GM12874 (cell line): Measurements from ENCODE around the gene TPSD1.

Experiments used
- TF ChIP-seq, protein P1 (sequence below): IDR thresholded peaks from 2 replicates; pipeline ENCODE4 v1.5.1; 2011; ENCODE audit warnings: low read depth, mild to moderate bottlenecking, control low read depth, low read length, moderate library complexity; ENCODE audit not compliant: insufficient read depth

TPSD1 gene

DNA sequence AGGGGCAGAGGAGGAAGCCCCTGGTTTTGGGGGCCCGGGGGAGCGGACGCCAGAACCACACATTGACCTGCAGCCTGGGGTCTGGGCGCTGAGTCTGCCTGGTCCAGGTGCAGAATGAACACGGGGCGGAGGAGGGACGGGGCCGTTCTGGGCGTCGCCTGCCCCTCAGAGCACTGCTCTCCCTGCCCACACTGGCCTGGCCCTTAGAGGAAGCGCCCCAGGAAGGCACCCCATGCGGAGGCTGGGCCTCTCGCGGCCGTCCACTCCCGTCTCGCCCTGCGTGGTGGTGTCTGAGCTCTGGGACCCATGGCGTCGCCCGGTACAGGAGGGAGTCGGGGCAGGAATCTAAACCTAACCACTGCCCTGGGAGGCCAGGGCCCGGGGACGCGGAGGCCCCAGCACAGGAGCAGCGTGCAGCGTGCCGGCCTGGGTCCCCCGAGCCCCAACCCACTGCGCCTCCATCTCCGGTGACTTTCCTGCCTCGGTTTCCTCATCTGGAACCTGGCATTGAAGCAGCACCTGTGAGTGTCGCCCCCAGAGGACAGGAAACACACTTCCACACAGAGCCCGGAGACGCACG lies 4.3 kb downstream of the TPSD1 start:
- TF ChIP-seq, protein P1, sequence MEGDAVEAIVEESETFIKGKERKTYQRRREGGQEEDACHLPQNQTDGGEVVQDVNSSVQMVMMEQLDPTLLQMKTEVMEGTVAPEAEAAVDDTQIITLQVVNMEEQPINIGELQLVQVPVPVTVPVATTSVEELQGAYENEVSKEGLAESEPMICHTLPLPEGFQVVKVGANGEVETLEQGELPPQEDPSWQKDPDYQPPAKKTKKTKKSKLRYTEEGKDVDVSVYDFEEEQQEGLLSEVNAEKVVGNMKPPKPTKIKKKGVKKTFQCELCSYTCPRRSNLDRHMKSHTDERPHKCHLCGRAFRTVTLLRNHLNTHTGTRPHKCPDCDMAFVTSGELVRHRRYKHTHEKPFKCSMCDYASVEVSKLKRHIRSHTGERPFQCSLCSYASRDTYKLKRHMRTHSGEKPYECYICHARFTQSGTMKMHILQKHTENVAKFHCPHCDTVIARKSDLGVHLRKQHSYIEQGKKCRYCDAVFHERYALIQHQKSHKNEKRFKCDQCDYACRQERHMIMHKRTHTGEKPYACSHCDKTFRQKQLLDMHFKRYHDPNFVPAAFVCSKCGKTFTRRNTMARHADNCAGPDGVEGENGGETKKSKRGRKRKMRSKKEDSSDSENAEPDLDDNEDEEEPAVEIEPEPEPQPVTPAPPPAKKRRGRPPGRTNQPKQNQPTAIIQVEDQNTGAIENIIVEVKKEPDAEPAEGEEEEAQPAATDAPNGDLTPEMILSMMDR: no peak

DNA sequence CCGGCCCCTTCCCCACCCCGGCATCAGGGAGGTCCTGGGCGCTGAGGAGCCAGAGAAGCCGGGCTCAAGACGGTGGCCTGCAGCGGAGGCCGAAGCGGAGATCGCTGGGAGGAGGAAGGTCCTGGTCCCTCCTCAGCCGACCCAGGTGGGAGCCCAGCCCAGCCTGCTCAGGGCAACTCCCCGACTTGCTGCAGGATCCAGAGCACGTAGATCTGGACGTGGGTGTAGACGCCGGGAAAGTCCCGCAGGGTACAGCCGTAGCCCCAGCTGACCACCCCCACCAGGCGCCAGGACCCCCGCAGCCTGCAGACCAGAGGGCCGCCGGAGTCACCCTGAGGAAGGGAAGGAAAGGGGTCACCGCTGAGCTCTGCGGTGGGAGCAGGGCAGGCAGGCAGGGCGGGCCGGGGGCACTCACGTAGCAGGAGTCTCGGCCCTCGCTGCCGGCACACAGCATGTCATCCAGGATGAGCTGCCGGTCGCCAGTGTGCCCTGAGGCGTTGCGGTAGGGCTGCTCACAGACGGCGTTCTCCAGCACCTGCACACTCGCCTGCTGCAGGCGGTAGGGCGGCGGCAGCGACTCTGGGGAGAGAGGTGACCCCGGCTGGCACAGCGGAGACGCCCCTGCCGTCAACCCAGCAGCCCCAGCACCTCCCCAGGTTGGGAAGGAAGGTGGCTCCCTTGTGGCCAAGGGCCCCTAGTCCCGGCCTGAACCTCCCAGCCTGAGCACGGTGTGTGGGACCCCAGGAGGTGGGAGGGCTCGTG lies 5.4 kb downstream of the TPSD1 start:
- TF ChIP-seq, protein P1: no peak

DNA sequence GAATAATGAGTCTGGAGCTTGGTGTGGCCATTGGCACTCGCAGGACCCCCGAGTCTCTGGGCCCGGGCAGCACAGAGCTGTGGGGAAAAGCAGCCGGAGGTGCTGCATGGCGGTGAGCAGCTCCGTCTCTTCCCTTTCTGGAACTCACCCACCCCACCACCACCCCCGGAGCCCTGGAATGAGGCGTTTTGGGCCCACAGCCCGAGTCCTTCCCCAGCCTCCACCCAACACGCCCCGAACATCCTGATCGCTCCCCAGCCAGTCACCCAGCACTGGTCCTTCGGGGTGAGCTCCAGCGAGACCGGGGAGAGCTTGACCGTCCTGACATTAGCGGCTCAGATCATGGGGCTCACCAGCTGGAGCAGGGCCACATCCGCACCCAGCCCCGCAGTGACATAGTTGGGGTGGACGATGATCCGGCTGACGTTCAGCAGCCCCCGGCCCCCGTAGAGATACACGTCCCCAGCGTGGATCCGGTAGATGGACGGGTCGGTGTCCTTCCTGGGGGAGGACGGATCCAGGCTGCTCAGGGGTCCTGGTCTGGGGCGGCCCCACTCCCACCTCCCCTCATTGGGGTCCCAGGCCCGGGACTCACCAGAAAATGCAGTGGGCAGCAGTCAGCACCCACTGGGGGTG lies 6.5 kb downstream of the TPSD1 start:
- TF ChIP-seq, protein P1: no peak

DNA sequence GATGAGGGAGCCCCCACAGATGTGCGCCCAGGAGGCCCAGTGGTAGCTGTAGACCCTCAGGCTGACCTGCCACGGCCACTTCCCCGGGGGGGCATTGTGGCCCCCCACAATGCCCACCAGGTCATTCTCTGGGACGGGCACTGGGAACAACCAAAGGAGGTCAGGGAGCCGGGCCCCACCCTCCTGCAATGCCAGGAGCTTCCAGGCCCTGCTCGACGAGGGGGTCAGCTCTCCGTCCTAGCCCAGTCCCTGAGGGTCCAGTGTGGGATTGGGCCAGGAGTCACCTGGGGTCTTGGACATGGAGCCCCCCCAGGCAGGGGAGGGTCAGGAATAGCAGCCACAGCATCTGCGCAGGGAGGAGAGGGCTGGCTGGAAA lies 7.0 kb downstream of the TPSD1 start:
- TF ChIP-seq, protein P1: no peak

DNA sequence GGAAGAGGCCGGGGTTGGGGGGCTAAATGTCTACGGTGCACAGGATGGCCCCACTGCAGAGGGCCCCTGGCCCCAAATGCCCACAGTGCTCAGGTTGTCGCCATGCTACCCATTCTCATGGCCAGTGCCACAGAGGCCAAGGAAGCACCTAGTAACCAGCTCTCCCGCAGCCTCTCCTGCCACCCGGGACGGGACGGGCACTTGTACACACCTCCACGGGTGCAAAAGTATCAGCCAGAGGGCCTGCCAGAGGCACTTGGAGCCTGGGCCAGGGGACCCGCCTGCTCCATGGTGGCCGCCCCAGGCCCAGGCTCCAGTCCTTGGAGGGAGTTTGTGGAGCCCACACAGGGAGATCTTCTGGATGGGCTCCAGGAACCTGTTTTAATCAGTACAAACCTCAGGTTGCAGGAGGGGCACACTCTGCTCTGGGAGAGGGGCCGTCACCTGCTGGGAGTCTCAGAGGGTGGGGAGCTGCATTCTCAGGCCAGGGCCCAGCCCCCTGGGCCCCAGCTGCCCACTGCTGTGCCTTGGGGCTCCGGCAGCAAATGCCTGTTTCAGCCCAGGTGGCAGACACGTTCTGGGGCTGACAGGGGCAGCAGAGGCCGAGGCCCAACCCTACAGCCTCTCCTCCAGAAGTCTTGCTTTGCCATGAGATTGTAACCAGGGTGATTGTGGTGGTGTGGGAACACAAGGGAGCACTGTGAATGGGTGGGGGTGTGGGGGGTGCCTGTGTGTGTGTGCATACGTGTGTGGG lies 7.9 kb downstream of the TPSD1 start:
- TF ChIP-seq, protein P1: no peak

DNA sequence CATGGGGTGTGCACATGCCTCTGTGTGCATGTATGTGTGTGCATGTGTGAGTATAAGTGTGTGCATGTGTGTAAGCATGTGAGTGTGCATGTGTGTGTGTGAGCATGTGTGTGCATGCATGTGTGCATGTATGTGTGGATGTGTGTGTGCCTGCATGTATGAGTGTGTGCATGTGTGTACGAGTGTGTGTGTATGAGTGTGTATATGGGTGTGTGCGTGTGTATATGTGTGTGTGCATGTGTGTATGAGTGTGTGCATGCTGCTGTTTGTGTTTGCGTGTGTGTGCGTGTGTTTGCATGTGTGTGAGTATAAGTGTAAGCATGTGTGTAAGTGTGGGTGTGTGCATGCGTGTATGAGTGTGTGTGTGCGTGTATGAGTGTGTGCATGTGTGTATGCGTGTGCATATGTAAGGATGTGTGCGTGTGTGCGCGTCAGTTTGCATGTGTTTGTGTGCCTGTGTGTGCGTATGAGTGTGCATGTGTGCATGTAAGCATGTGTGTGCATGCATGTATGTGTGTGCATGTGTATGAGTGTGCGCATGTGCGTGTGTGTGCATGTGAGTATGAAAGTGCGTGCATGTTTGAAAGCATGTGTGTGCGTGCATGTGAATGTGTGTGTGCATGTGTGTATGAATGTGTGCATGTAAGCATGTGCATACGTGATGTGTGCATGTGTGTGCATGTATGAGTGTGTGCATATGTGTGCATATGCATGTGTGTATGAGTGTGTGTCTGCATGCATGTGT lies 8.6 kb downstream of the TPSD1 start:
- TF ChIP-seq, protein P1: no peak
